ACHN (cell line): ENCODE measurements around the gene BTD.

Experiments
- DNase-seq: peaks from one replicate; pipeline ENCODE4 v3.0.0-alpha.2; 2015
- in situ Hi-C: cut with HindIII; loops from 2 replicates; pipeline ENCODE4 v1.10.0; 2017; ENCODE audit warnings: low sequenced_read_pairs, low pct_ligation_motif_present, low pct_unique_long_range_greater_than_20kb

BTD gene

GRCh38 chr3:15632212-15632580 lies 30.7 kb downstream of the BTD start:
- DNase-seq = no peak
- in situ Hi-C loops = no loop called here

DNA sequence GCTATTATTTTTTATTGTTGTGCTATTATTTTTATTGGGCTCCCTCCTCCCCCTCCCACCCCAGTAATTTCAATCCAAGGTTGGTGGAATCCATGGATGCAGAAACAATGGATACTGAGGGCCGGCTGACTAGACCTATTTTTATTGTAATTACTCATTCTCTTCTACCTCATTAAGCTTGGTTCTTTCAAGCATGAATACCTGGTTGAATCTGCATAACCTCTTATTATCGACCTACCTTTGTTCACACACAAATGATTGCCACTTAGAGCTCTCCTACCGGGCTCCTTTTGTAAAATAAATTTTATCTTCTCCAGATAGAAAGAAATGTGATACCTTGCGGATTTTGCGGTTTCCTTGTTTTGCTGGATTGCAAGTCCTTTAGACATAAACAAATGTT lies 31.6 kb downstream of the BTD start:
- in situ Hi-C loops = no loop called here
- DNase-seq = no peak

- DNase-seq = no peak
- in situ Hi-C loops = no loop called here
Observed at GRCh38 chr3:15633766-15634598, 32.4 kb downstream of the BTD start.

DNA sequence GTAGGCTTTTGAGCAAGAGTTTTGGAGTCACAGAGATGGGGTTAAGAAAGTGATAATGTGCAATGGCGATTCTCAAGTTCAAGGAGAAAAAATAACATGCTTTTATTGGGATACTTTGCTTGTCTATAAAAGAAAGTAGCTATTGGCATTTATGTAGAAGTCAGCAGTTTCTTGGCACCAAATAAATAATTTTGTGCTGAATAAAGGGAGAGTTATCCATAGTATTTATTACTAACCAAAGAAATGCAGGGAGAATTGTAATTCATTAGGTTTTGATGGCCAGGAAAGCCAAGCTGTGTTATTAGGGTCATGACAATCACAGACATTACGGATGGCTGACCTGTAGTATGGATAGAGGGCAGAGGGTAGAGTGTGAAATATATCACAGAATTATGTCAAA lies 33.1 kb downstream of the BTD start:
- DNase-seq = no peak
- in situ Hi-C loops = no loop called here

GRCh38 chr3:15635121-15635661 lies 33.6 kb downstream of the BTD start:
- peak; percentile 63 for DNase-seq
- in situ Hi-C loops = no loop called here

DNA sequence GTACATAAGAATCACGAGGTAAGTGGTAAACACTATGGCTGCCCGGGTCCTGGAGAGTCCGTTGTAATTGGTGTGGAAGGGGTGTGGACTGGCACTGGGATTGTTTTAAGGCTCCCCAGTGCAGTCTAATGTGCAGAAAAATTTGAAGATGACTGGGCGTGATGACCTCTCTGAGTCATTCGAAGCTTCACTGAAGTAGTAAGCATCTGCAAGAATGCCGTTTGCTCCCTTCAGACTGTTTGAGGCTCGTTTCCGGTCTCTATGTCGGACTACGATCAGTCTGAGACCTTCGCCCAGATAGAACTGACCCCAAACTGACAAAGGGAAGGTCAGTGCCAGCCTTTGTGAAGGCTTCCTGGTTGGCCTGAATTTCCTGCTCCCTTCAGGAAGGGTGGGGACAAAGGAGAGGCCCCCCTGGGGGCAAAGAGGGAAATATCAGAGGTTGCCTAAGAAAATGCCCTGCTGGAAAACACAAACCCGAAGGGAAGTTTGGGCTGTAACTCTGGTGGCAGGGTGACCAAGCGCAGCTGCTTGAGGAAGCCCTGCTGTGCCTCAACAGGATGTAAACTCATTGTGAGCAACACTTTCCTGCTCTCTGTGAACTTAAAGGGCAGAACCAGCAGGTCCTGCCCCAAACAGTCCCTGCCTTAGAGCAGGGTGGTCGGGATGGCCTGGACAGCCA lies 34.6 kb downstream of the BTD start:
- peak; percentile 96 for DNase-seq
- in situ Hi-C loops = no loop called here

- DNase-seq = no peak
- in situ Hi-C loops = no loop called here
Observed at GRCh38 chr3:15637131-15637951, 35.8 kb downstream of the BTD start.

DNA sequence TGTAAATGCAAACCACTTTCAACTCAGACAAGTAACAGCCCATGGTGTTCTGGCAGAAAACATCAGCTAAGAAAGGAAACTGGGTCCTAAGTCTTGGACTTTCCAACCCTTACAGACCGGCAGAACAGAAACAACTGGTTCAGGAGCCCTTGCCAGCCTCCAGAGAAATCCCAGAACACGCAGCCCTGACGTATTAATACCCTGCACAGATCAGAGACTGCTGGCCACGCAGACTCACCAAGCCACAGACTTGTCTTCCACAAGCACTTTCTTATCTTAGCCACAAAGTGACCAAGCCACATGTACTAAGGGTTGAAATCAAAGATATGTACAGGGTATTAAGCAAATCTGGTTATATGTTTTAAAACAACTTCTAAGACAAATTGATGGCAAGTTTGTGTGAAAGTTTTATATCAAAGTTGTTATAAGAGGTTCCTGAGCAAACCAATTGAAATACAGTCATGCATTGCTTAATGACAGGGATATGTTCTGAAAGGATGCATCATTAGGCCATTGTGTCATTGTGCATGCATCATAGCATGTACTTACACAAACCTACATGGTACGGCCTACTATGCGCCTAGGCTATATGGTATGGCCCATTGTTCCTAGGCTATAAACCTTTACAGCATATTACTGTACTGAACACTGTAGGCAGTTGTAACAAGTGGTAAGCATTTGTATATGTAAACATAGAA lies 36.8 kb downstream of the BTD start:
- in situ Hi-C loops = no loop called here

DNA sequence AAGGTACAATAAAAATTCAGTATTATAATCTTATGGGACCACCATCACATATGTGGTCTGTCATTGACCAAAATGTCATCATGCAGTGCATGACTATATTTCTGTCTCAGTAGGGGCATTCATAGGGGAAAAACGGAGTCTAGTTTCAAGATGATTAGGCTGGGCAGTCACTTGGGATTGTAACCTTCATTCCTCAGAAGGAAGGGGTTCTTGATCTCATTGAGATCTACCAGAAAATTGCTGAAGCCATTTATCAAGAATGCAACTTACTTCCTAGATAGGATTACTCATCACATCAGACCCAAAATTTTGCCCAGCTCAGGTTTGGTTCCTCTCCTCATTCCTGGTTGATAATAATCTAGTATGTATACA lies 37.3 kb downstream of the BTD start:
- DNase-seq = no peak
- in situ Hi-C loops = no loop called here

More for the DNA sequence above, 36.8 kb downstream of the BTD start:
- no peak for DNase-seq

DNA sequence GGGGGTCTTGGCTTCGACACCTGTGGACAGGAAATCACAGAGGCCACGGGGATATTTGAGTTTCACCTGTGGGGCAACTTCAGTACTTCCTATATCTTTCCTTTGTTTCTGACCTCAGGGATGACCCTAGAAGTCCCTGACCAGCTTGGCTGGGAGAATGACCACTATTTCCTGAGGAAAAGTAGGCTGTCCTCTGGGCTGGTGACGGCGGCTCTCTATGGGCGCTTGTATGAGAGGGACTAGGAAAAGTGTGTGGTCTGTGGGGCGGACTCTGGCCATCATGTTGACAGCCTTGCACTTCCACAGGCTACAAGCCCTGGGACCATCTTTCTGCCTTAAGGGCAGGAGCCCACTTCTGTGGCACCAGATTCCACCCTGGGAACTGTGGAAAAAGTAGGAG lies 43.7 kb downstream of the BTD start:
- in situ Hi-C loops = no loop called here
- no peak for DNase-seq

DNA sequence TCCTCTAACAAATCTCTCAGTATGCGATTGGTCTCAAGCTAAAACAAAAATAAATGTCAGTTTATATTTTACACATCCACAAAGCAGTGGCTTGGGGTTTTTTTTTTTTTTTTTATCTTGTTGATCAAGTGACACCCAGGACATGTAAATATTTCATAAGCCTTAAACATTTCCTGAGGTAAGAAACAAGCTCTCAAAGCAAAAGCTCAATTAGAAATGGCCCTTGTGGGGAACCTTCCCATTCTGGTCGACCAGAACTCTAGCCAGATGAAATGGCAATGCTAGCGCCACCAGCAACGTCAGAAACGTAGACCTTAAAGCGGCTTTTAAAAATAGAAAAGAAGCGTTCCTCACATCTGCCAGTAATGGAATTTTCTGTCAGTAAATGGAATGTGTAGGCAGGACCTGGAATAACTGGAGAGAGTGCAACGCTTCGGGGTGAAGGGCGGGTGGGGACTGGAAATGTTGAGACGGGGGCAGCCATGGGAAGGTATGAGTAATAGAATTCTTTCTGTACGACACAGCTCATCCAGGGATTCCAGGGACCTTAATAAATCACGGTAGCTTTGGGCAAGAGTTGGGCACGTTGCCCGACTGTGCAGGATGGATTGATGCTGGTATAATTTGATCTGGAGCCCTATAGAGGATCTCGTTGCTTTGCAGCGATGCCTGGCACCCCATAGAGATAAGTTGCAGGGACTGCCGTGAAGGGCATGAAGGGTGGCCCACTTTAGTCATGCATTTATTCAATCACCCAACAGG lies 44.4 kb downstream of the BTD start:
- DNase-seq = peak; percentile 95
- in situ Hi-C loops = no loop called here

DNA sequence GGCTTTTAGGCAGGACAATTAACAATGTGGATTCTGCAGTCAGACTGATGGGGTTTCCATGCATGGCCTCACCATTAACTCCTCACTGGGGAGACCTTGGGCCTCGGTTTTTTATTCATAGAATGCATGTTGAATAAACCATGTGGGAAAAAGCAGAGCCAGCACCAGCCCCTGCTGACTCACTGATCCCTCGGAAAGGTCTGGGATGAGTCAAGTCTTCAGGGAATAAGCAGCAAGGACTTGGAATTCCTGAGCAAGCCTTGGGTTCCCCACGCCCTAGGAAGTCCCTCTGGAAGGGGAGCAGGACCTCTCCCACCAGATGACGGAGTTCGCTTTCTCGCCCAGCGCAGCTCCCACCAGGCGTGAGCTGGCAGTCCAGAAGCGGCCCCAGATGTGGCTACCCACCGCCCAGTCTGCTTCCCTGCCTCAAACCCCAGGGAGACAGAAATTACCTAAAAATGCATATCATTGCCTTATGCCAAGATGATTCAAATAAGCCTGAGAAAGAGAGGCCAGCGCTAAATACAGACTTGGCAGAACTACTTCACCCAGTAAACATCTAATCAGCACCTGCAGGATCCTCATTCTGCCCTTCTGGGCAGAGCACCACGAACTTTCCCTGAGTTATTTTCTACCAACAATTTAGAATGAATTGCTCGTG lies 45.4 kb downstream of the BTD start:
- in situ Hi-C loops = no loop called here
- DNase-seq = peak; percentile 98

GRCh38 chr3:15647611-15648167 lies 46.1 kb downstream of the BTD start:
- DNase-seq = peak; percentile 82
- in situ Hi-C loops = no loop called here

DNA sequence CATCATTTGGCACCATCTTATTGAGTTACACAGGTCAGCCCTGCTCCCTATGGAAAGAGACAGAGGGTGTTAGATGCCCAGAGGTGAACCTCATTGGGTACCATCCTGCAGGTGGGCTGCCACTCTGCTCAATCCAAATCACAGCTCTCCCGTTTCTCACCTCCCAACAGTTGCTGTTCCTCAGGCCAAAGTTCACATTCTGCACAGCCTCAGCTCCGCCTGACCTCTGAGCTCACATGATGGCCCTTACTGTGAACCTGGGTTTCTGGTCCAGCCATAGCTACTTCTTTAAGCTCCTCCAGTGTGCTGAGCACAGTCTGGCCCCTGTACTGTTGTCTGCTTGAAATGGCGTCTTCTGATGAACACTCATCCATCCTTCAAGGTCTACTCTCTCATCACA lies 47.8 kb downstream of the BTD start:
- DNase-seq = no peak
- in situ Hi-C loops = no loop called here

- in situ Hi-C loops = no loop called here
- DNase-seq = no peak
Observed at GRCh38 chr3:15649858-15650257, 48.3 kb downstream of the BTD start.

- no peak for DNase-seq
- in situ Hi-C loops = no loop called here
Observed at GRCh38 chr3:15651396-15651795, 49.9 kb downstream of the BTD start.

DNA sequence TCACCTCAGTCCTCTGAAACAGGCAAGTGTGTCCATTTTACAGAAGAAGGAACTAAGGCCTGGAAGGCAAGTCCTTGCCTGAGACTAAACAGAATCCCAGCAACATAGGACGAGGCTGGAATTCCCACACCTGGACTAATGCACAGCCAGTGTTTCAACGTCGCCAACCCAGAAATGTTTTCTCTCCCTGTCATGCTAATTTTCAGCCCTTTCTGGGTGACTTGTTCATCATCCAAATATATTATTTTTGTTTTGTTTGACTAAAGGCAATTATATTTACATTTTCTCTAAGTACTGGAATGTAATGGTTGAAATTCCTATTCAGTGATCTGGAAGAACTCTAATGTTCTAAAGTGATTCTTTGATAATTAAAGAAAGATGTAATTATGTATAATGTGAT lies 51.8 kb downstream of the BTD start:
- in situ Hi-C loops = no loop called here
- no peak for DNase-seq
